NCI-H1048 (cell line): ENCODE results near the gene TMED7.

ENCODE experiments used
- DNase-seq: peaks from one replicate; lab custom pipeline; 2025; lab: John Stamatoyannopoulos, UW

Gene TMED7

GRCh38 chr5:115627295-115627865 is 1.5 kb upstream of the TMED7 start:
- DNase-seq = no peak

- no peak for DNase-seq
These were observed 598 bp upstream of the TMED7 start for GRCh38 chr5:115626445-115626823.

GRCh38 chr5:115624994-115625393 is 842 bp downstream of the TMED7 start:
- DNase-seq = no peak

GRCh38 chr5:115623658-115624057 is 2.2 kb downstream of the TMED7 start:
- no peak for DNase-seq

- no peak for DNase-seq
These were observed 4.4 kb downstream of the TMED7 start for GRCh38 chr5:115621365-115621900.

GRCh38 chr5:115616892-115617291 is 8.9 kb downstream of the TMED7 start:
- DNase-seq = no peak

- DNase-seq = no peak
These were observed 9.4 kb downstream of the TMED7 start for GRCh38 chr5:115616472-115616871.

GRCh38 chr5:115611873-115612272 is 14.0 kb downstream of the TMED7 start:
- DNase-seq = no peak

GRCh38 chr5:115607935-115608334 is 17.9 kb downstream of the TMED7 start:
- DNase-seq = no peak

- no peak for DNase-seq
These were observed 20.4 kb downstream of the TMED7 start for GRCh38 chr5:115605436-115605835.

GRCh38 chr5:115602591-115603125 is 23.2 kb downstream of the TMED7 start:
- DNase-seq = no peak

- no peak for DNase-seq
These were observed 23.9 kb downstream of the TMED7 start, which contains the start of gene TICAM2 for GRCh38 chr5:115601701-115602590. TSS of gene TICAM2 (minus strand) at chr5:115602479. CDS start at chr5:115581256, 21,223 bp downstream.

GRCh38 chr5:115600766-115601165 is 25.1 kb downstream of the TMED7 start:
- no peak for DNase-seq

- no peak for DNase-seq
These were observed 25.9 kb downstream of the TMED7 start for GRCh38 chr5:115599924-115600323.

- DNase-seq = no peak
These were observed 26.3 kb downstream of the TMED7 start for GRCh38 chr5:115599502-115599901.

- no peak for DNase-seq
These were observed 31.4 kb downstream of the TMED7 start for GRCh38 chr5:115594128-115595047.

GRCh38 chr5:115589043-115589442 is 36.8 kb downstream of the TMED7 start:
- DNase-seq = no peak

- DNase-seq = no peak
These were observed 37.2 kb downstream of the TMED7 start for GRCh38 chr5:115588640-115589039.

GRCh38 chr5:115586525-115587146 is 39.2 kb downstream of the TMED7 start:
- DNase-seq = no peak

GRCh38 chr5:115585265-115585664 is 40.6 kb downstream of the TMED7 start:
- DNase-seq = no peak

- no peak for DNase-seq
These were observed 41.3 kb downstream of the TMED7 start for GRCh38 chr5:115584501-115584900.
